H9 (cell line): ENCODE results near the gene MYH9. TPM values are rescaled to one million over a fixed set of nuclear protein-coding genes. Genes with fewer than 3 reads are reported as not detected.

ENCODE experiments used
- DNase-seq: peaks from one replicate; pipeline ENCODE4 v3.0.0-alpha.2; 2017
- H2AFZ ChIP-seq: one replicate; pipeline ENCODE4 v1.6.1; 2013; ENCODE audit warnings: mild to moderate bottlenecking, low read length, control low read depth, moderate library complexity
- H2AK5ac ChIP-seq: 2 replicates; pipeline ENCODE4 v1.6.1; 2013; ENCODE audit warnings: low read length, control low read depth, mixed read lengths; ENCODE audit not compliant: insufficient read length
- H2BK120ac ChIP-seq: one replicate; pipeline ENCODE4 v1.6.1; 2013; ENCODE audit warnings: low read depth, mild to moderate bottlenecking, low read length, control low read depth, inconsistent platforms; ENCODE audit not compliant: poor library complexity, severe bottlenecking
- H2BK12ac ChIP-seq: 2 replicates; pipeline ENCODE4 v1.6.1; 2013; ENCODE audit warnings: low read length, control low read depth, mixed read lengths, low read depth; ENCODE audit not compliant: insufficient read length
- H2BK15ac ChIP-seq: 2 replicates; pipeline ENCODE4 v1.6.1; 2013; ENCODE audit warnings: low read depth, low read length, control low read depth
- H2BK20ac ChIP-seq: one replicate; pipeline ENCODE4 v1.6.1; 2013; ENCODE audit warnings: low read depth, mild to moderate bottlenecking, low read length, control low read depth, inconsistent platforms; ENCODE audit not compliant: poor library complexity, severe bottlenecking
- H2BK5ac ChIP-seq: 2 replicates; pipeline ENCODE4 v1.6.1; 2013; ENCODE audit warnings: low read length, control low read depth, mixed read lengths; ENCODE audit not compliant: insufficient read length
- H3K14ac ChIP-seq: 2 replicates; pipeline ENCODE4 v1.6.1; 2013; ENCODE audit warnings: low read length, control low read depth; ENCODE audit not compliant: insufficient read depth
- H3K18ac ChIP-seq: 2 replicates; pipeline ENCODE4 v1.6.1; 2013; ENCODE audit warnings: low read depth, mild to moderate bottlenecking, mixed read lengths, low read length, control low read depth; ENCODE audit not compliant: insufficient read length
- H3K23ac ChIP-seq: 2 replicates; pipeline ENCODE4 v1.6.1; 2013; ENCODE audit warnings: low read length, control low read depth, mixed read lengths, low read depth; ENCODE audit not compliant: insufficient read length
- H3K23me2 ChIP-seq: 2 replicates; pipeline ENCODE4 v1.6.1; 2013; ENCODE audit warnings: low read depth, mild to moderate bottlenecking, mixed read lengths, low read length, control low read depth; ENCODE audit not compliant: insufficient read length, poor library complexity, severe bottlenecking
- H3K27ac ChIP-seq: 2 replicates; pipeline ENCODE4 v1.5.1; 2013; ENCODE audit warnings: low read length, control low read depth, mixed read lengths, low read depth; ENCODE audit not compliant: insufficient read length
- H3K27me3 ChIP-seq: 2 replicates; pipeline ENCODE4 v1.6.1; 2013; ENCODE audit warnings: low read length, control low read depth, inconsistent platforms; ENCODE audit not compliant: insufficient read depth
- H3K4ac ChIP-seq: 2 replicates; pipeline ENCODE4 v1.6.1; 2013; ENCODE audit warnings: low read depth, mild to moderate bottlenecking, control low read depth, inconsistent platforms, low read length, moderate library complexity
- H3K4me1 ChIP-seq: 2 replicates; pipeline ENCODE4 v1.6.1; 2013; ENCODE audit warnings: low read length, control low read depth, inconsistent platforms; ENCODE audit not compliant: insufficient read depth
- H3K4me2 ChIP-seq: 2 replicates; pipeline ENCODE4 v1.6.1; 2013; ENCODE audit warnings: low read length, control low read depth, mixed read lengths; ENCODE audit not compliant: insufficient read length, insufficient read depth
- H3K56ac ChIP-seq: 2 replicates; pipeline ENCODE4 v1.6.1; 2013; ENCODE audit warnings: low read depth, mild to moderate bottlenecking, mixed read lengths, low read length, control low read depth; ENCODE audit not compliant: insufficient read length
- H3K79me1 ChIP-seq: 2 replicates; pipeline ENCODE4 v1.6.1; 2013; ENCODE audit warnings: low read depth, mild to moderate bottlenecking, moderate library complexity, low read length, control low read depth, inconsistent platforms; ENCODE audit not compliant: insufficient read depth, poor library complexity, severe bottlenecking
- H3K79me2 ChIP-seq: 2 replicates; pipeline ENCODE4 v1.6.1; 2013; ENCODE audit warnings: low read length, control low read depth, inconsistent platforms; ENCODE audit not compliant: insufficient read depth
- H3K9ac ChIP-seq: 2 replicates; pipeline ENCODE4 v1.6.1; 2013; ENCODE audit warnings: low read length, control low read depth, mixed read lengths; ENCODE audit not compliant: insufficient read length; ENCODE audit errors: extremely low read depth
- H3K9me3 ChIP-seq: one replicate; pipeline ENCODE4 v1.6.1; 2013; ENCODE audit warnings: low read depth, low read length, inconsistent platforms; ENCODE audit not compliant: control insufficient read depth
- H3T11ph ChIP-seq: one replicate; pipeline ENCODE4 v1.6.1; 2013; ENCODE audit warnings: mild to moderate bottlenecking, low read length, control low read depth, inconsistent platforms
- H4K20me1 ChIP-seq: one replicate; pipeline ENCODE4 v1.6.1; 2013; ENCODE audit not compliant: control insufficient read depth, insufficient read length, insufficient read depth
- H4K5ac ChIP-seq: 2 replicates; pipeline ENCODE4 v1.6.1; 2013; ENCODE audit warnings: low read depth, mild to moderate bottlenecking, mixed read lengths, low read length, control low read depth; ENCODE audit not compliant: insufficient read length
- H4K8ac ChIP-seq: replicated peaks from 2 replicates; pipeline ENCODE4 v1.6.1; 2013; ENCODE audit warnings: low read length, control low read depth, mixed read lengths, low read depth; ENCODE audit not compliant: insufficient read length
- H4K91ac ChIP-seq: 2 replicates; pipeline ENCODE4 v1.6.1; 2013; ENCODE audit warnings: low read depth, mild to moderate bottlenecking, moderate library complexity, mixed read lengths, low read length, control low read depth; ENCODE audit not compliant: insufficient read length
- H3K27ac Mint-ChIP-seq, 3 experiments: 2 replicates in 2 of 3; 3 replicates in 1 of 3; pipeline ENCODE4 v1.8.0; 2020 to 2021; ENCODE audit warnings: mixed read lengths in 3 of 3, mild to moderate bottlenecking in 1 of 3, moderate library complexity in 1 of 3
- H3K27me3 Mint-ChIP-seq: 2 replicates; pipeline ENCODE4 v1.8.0; 2021; ENCODE audit warnings: low read depth, mild to moderate bottlenecking, moderate library complexity, mixed read lengths
- H3K36me3 Mint-ChIP-seq, 3 experiments: 2 replicates in 2 of 3; 3 replicates in 1 of 3; pipeline ENCODE4 v1.8.0; 2020 to 2021; ENCODE audit warnings: low read depth in 3 of 3, mixed read lengths in 3 of 3; ENCODE audit not compliant: insufficient read depth in 1 of 3
- H3K4me1 Mint-ChIP-seq, 2 experiments: 2 replicates each; pipeline ENCODE4 v1.8.0; 2020; ENCODE audit warnings: mixed read lengths in 2 of 2
- H3K4me3 Mint-ChIP-seq, 2 experiments: 2 replicates in 1 of 2; 3 replicates in 1 of 2; pipeline ENCODE4 v1.8.0; 2020 to 2021; ENCODE audit warnings: mild to moderate bottlenecking in 2 of 2, mixed read lengths in 2 of 2, moderate library complexity in 1 of 2
- H3K9me3 Mint-ChIP-seq, 2 experiments: 2 replicates in 1 of 2; 3 replicates in 1 of 2; pipeline ENCODE4 v1.8.0; 2020; ENCODE audit warnings: mild to moderate bottlenecking in 2 of 2, mixed read lengths in 2 of 2, moderate library complexity in 1 of 2
- CTCF ChIP-seq: fragments of 200-600 bp; sonication (generic); conservative IDR thresholded peaks from 3 replicates; pipeline ENCODE4 v1.8.0; 2021; ENCODE audit warnings: antibody characterized with exemption, mild to moderate bottlenecking
- WGBS: extraction: QIAGEN DNeasy Blood & Tissue Kit; methylation state at CpG from one replicate; pipeline ENCODE4 v1.1.7; 2013; ENCODE audit warnings: missing lambda C conversion rate, low lambda C conversion rate, mixed read lengths; ENCODE audit not compliant: insufficient read length; ENCODE audit errors: extremely low coverage; 5-methylcytosine and 5-hydroxymethylcytosine counted together
- total RNA-seq: library from RNA; stranded (reverse); gene quantifications from 2 replicates; pipeline ENCODE4 v1.2.1, GENCODE V29; 2021

The MYH9 gene
- total RNA-seq, 1 experiment from 2014 or later, result 266 TPM

GRCh38 chr22:36245805-36246356 lies 141.9 kb downstream of the MYH9 start:
- Histone ChIP-seq H2AFZ (no peak overlapping the region), H4K8ac (no peak overlapping the region), H2AK5ac (no peak overlapping the region), H3K9ac (no peak overlapping the region), H3K23me2 (no peaks in the 10 kb centered on the region), H3K4me1 (no peaks in the 10 kb centered on the region), H3K27me3 (no peaks in the 10 kb centered on the region), H3K27ac (no peak overlapping the region), H4K91ac (no peak overlapping the region), H2BK120ac (no peak overlapping the region), H3K4ac (no peak overlapping the region), H2BK12ac (no peak overlapping the region), H3K79me1 (no peaks in the 10 kb centered on the region), H3K9me3 (peaks cover 10% of the 10 kb centered on the region), H3K79me2 (no peaks in the 10 kb centered on the region), H3K14ac (no peak overlapping the region), H3K56ac (no peak overlapping the region), H4K20me1 (no peaks in the 10 kb centered on the region), H2BK5ac (no peak overlapping the region), H3K23ac (no peak overlapping the region), H2BK20ac (no peak overlapping the region), H2BK15ac (no peak overlapping the region), H4K5ac (no peak overlapping the region), H3K4me2 (no peak overlapping the region), H3K18ac (no peak overlapping the region), H3T11ph (no peak overlapping the region)
- H3K27me3 Mint-ChIP-seq, result peaks cover 11% of the 10 kb centered on the region
- no peak overlapping the region for H3K4me3 Mint-ChIP-seq
- peaks cover 6% of the 10 kb centered on the region in 2 experiments for H3K4me1 Mint-ChIP-seq
- no peak overlapping the region for H3K27ac Mint-ChIP-seq
- peaks cover 5 to 16% (median 9%) of the 10 kb centered on the region in 3 experiments; a peak in 6 of 7 replicates for H3K36me3 Mint-ChIP-seq
- TF ChIP-seq CTCF, result no peak
- peaks cover 20 to 21% of the 10 kb centered on the region in 2 experiments for H3K9me3 Mint-ChIP-seq
- no CpG with 5 or more reads among the region's 4 CpGs for WGBS
- DNase-seq, result peak; percentile 3
